Panc1 (cell line): ENCODE results near the gene CDK19. TPM values are rescaled to one million over a fixed set of nuclear protein-coding genes. Genes with fewer than 3 reads are reported as not detected.
"Not testable (repeated sequence)": the region's sequence is repeated elsewhere in the genome, so short reads cannot be mapped to it uniquely, and the experiment has no call there.

Experiments used
- ATAC-seq: fragments of 200-7000 bp; cut with Tn5 transposase; 2 replicates; pipeline ENCODE4 v1.9.1; 2020; ENCODE audit warnings: mild to moderate bottlenecking, moderate library complexity
- BruUV-seq: library from RNA; stranded (reverse); fragments of 400-500 nt; replicated peaks from 2 replicates; lab custom pipeline; 2021; lab: Mats Ljungman, UMichigan
- CTCF ChIA-PET: fragments of 300-600 bp; sonication (Branson Sonifier 250); formaldehyde crosslinking; loops from one replicate; lab custom pipeline; 2022; ENCODE audit warnings: antibody characterized with exemption; lab: Charles Lee
- POLR2A ChIA-PET: fragments of 300-600 bp; sonication (Branson Sonifier 250); formaldehyde crosslinking; loops from one replicate; lab custom pipeline; 2022; ENCODE audit warnings: antibody characterized with exemption; lab: Charles Lee
- DNase-seq: peaks from one replicate; pipeline ENCODE4 v3.0.0-alpha.2; 2010; ENCODE audit warnings: low read depth, low spot score
- H3K27ac ChIP-seq: 2 replicates; pipeline ENCODE4 v1.5.1; 2011; ENCODE audit warnings: mild to moderate bottlenecking, low read length, inconsistent platforms
- H3K27me3 ChIP-seq: fragments of 200-500 bp; sonication (Bioruptor generic); 2 replicates; pipeline ENCODE4 v1.6.0; 2014; ENCODE audit warnings: low read length, inconsistent platforms; ENCODE audit not compliant: control insufficient read depth, insufficient read depth
- H3K36me3 ChIP-seq: fragments of 200-500 bp; sonication (Bioruptor generic); 2 replicates; pipeline ENCODE4 v1.5.1; 2014; ENCODE audit warnings: inconsistent platforms, mild to moderate bottlenecking, low read length, moderate library complexity; ENCODE audit not compliant: control insufficient read depth, insufficient read depth
- H3K4me1 ChIP-seq: 2 replicates; pipeline ENCODE4 v1.5.1; 2011; ENCODE audit warnings: inconsistent platforms, mild to moderate bottlenecking, low read length, moderate library complexity; ENCODE audit not compliant: control insufficient read depth, insufficient read depth
- H3K4me3 ChIP-seq, 2 experiments: 2 replicates each; pipeline ENCODE4 v1.5.1; 2011 to 2012; ENCODE audit warnings: low read depth in 2 of 2, low read length in 2 of 2, mild to moderate bottlenecking in 2 of 2, inconsistent platforms in 1 of 2, moderate library complexity in 1 of 2
- H3K9me3 ChIP-seq: fragments of 200-500 bp; sonication (Bioruptor generic); 2 replicates; pipeline ENCODE4 v1.5.1; 2014; ENCODE audit warnings: low read depth, mild to moderate bottlenecking, inconsistent platforms, low read length, moderate library complexity; ENCODE audit not compliant: control insufficient read depth, insufficient read depth
- POLR2AphosphoS5 ChIP-seq: IDR thresholded peaks from 2 replicates; pipeline ENCODE4 v1.6.1; 2012; ENCODE audit warnings: mild to moderate bottlenecking, low read depth, low read length, moderate library complexity
- SIN3A ChIP-seq: IDR thresholded peaks from 2 replicates; pipeline ENCODE4 v1.6.1; 2012; ENCODE audit warnings: low read depth, mild to moderate bottlenecking, low read length, moderate library complexity, borderline replicate concordance; ENCODE audit not compliant: insufficient read depth
- TCF7L2 ChIP-seq: IDR thresholded peaks from 2 replicates; pipeline ENCODE4 v1.6.1; 2011; ENCODE audit warnings: mild to moderate bottlenecking, low read depth, low read length, inconsistent platforms
- in situ Hi-C: cut with HindIII; loops from 2 replicates; pipeline ENCODE4 v1.10.0; 2016; ENCODE audit warnings: low sequenced_read_pairs, low pct_unique_long_range_greater_than_20kb
- intact Hi-C: fragments of 100-400 bp; cut with micrococcal nuclease; formaldehyde crosslinking; loops from one replicate; pipeline ENCODE4 v1.10.0; 2022; ENCODE audit not compliant: unreplicated experiment
- total RNA-seq: library from RNA; stranded (reverse); gene quantifications from one replicate; pipeline ENCODE4 v1.2.1, GENCODE V29; 2021; ENCODE audit not compliant: unreplicated experiment
- TF ChIP-seq, protein P1 (sequence below): fragments of 450-650 bp; IDR thresholded peaks from 2 replicates; pipeline ENCODE4 v1.5.1; 2017; ENCODE audit warnings: mild to moderate bottlenecking
- TF ChIP-seq, protein P2 (sequence below), 2 experiments: IDR thresholded peaks; 2 replicates each; pipeline ENCODE4 v1.6.1; 2011 to 2012; ENCODE audit warnings: low read depth in 2 of 2, control low read depth in 1 of 2, low read length in 1 of 2, mild to moderate bottlenecking in 1 of 2, moderate library complexity in 1 of 2; ENCODE audit not compliant: insufficient read depth in 1 of 2

The CDK19 gene
- total RNA-seq, 1 experiment from 2014 or later: 48.4 TPM

DNA sequence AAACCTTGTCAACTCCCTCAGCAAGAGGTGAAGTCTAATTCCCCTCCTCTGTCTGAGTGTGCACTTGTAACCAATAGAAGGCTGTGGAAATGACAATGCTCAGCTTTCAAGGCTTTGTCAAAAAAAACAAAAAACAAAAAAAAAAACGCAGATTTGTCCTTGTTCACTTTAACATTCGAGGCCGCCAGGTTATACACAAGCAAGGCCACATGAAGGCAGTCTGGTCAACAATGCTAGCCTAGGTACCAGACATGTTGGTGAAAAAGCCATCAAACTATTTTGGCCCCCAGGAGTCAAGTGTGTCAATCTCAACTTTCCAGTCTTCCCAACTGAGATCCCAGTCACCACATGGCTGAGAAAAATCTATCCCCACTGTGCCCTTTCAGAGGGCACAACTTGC is 92.3 kb downstream of the CDK19 start:
- H3K36me3 ChIP-seq: no peaks in the 10 kb centered on the region
- H3K27ac ChIP-seq: no peak overlapping the region
- H3K27me3 ChIP-seq: no peaks in the 10 kb centered on the region
- no peak overlapping the region for H3K4me3 ChIP-seq
- CTCF ChIA-PET: no interaction called here
- no peak for ATAC-seq
- in situ Hi-C loops: no loop called here
- H3K9me3 ChIP-seq: no peaks in the 10 kb centered on the region
- intact Hi-C loops: no loop called here
- BruUV-seq: no TSS peak
- POLR2A ChIA-PET: interaction anchor here (0.6 kb wide), 1 partner anchor 32 kb away, joined by 4 read pairs; no protein-coding TSS in a partner anchor
- DNase-seq: no peak
- TF ChIP-seq, protein P1, sequence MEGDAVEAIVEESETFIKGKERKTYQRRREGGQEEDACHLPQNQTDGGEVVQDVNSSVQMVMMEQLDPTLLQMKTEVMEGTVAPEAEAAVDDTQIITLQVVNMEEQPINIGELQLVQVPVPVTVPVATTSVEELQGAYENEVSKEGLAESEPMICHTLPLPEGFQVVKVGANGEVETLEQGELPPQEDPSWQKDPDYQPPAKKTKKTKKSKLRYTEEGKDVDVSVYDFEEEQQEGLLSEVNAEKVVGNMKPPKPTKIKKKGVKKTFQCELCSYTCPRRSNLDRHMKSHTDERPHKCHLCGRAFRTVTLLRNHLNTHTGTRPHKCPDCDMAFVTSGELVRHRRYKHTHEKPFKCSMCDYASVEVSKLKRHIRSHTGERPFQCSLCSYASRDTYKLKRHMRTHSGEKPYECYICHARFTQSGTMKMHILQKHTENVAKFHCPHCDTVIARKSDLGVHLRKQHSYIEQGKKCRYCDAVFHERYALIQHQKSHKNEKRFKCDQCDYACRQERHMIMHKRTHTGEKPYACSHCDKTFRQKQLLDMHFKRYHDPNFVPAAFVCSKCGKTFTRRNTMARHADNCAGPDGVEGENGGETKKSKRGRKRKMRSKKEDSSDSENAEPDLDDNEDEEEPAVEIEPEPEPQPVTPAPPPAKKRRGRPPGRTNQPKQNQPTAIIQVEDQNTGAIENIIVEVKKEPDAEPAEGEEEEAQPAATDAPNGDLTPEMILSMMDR: no peak
- TF ChIP-seq TCF7L2 (no peak), SIN3A (no peak), POLR2AphosphoS5 (no peak)
- TF ChIP-seq, protein P2, sequence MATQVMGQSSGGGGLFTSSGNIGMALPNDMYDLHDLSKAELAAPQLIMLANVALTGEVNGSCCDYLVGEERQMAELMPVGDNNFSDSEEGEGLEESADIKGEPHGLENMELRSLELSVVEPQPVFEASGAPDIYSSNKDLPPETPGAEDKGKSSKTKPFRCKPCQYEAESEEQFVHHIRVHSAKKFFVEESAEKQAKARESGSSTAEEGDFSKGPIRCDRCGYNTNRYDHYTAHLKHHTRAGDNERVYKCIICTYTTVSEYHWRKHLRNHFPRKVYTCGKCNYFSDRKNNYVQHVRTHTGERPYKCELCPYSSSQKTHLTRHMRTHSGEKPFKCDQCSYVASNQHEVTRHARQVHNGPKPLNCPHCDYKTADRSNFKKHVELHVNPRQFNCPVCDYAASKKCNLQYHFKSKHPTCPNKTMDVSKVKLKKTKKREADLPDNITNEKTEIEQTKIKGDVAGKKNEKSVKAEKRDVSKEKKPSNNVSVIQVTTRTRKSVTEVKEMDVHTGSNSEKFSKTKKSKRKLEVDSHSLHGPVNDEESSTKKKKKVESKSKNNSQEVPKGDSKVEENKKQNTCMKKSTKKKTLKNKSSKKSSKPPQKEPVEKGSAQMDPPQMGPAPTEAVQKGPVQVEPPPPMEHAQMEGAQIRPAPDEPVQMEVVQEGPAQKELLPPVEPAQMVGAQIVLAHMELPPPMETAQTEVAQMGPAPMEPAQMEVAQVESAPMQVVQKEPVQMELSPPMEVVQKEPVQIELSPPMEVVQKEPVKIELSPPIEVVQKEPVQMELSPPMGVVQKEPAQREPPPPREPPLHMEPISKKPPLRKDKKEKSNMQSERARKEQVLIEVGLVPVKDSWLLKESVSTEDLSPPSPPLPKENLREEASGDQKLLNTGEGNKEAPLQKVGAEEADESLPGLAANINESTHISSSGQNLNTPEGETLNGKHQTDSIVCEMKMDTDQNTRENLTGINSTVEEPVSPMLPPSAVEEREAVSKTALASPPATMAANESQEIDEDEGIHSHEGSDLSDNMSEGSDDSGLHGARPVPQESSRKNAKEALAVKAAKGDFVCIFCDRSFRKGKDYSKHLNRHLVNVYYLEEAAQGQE (IDR thresholded peaks at IDR 0.05; ENCODE audit: insufficient read depth in 1 of 2, low read depth in 2 of 2, low read length in 1 of 2): no peak
- H3K4me1 ChIP-seq: no peaks in the 10 kb centered on the region

DNA sequence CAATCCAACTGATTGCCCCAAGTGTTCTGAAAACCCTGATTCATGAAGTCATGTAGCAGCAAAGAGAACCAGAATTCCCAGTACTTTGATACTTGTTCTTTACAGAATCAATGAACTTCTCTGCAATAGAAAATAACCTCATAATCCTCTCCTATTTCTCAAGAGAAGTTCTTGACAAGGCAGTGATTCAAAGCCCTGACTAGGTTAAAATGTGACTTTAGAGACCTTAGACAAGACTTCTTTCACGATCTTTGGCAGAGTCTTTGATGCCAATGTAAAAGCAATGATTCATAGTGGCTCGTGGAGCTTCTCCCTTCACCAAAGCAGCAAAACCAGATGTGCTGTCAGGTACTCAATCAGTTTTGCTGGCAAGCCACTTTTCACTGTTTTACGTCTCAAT is 95.2 kb downstream of the CDK19 start:
- intact Hi-C loops: no loop called here
- Histone ChIP-seq H3K4me1 (no peaks in the 10 kb centered on the region), H3K4me3 (no peak overlapping the region), H3K9me3 (no peaks in the 10 kb centered on the region), H3K36me3 (no peaks in the 10 kb centered on the region), H3K27me3 (no peaks in the 10 kb centered on the region), H3K27ac (no peak overlapping the region)
- ATAC-seq (no peak), DNase-seq (no peak)
- in situ Hi-C loops: no loop called here
- BruUV-seq: no TSS peak
- CTCF ChIA-PET: interaction anchor here (1.1 kb wide), 1 partner anchor 38 kb away, joined by 3 read pairs; no protein-coding TSS in a partner anchor
- TF ChIP-seq TCF7L2: no peak
- no peak for TF ChIP-seq POLR2AphosphoS5
- no peak for TF ChIP-seq SIN3A
- TF ChIP-seq, protein P1: no peak
- TF ChIP-seq, protein P2 (IDR thresholded peaks at IDR 0.05; ENCODE audit: insufficient read depth in 1 of 2, low read depth in 2 of 2, low read length in 1 of 2): no peak
- POLR2A ChIA-PET: no interaction called here

DNA sequence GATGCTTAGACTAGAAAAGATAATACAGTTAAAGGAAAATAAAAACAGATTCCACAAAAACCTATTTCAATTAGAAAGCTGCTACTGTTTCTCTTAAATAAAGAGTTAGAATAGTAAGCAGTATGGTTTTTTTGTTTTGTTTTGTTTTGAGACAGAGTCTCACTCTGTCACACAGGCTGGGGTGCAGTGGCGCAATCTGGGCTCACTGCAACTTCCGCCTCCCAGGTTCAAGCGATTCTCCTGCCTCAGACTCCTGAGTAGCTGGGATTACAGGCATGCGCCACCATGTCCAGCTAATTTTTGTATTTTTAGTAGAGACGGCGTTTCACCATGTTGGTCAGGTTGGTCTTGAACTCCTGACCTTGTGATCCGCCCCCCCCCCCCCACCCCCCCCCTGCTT is 95.7 kb downstream of the CDK19 start:
- H3K4me3 ChIP-seq, H3K9me3 ChIP-seq, H3K27me3 ChIP-seq, H3K4me1 ChIP-seq, intact Hi-C loops, H3K27ac ChIP-seq, POLR2A ChIA-PET, H3K36me3 ChIP-seq, BruUV-seq, in situ Hi-C loops, ATAC-seq, DNase-seq: not testable (repeated sequence)
- CTCF ChIA-PET: interaction anchor here (1.1 kb wide), 1 partner anchor 37 kb away, joined by 3 read pairs; no protein-coding TSS in a partner anchor
